PC-9 (cell line): ENCODE measurements around the gene FOXP1. TPM values are rescaled to one million over a fixed set of nuclear protein-coding genes. Genes with fewer than 3 reads are reported as not detected.

Experiments used
- BruUV-seq: library from RNA; stranded (reverse); fragments of 400-500 nt; replicated peaks from 2 replicates; lab custom pipeline; 2021; lab: Mats Ljungman, UMichigan
- CTCF ChIA-PET: fragments of 300-600 bp; sonication (Branson Sonifier 250); formaldehyde crosslinking; loops from one replicate; lab custom pipeline; 2022; ENCODE audit warnings: antibody characterized with exemption; lab: Charles Lee
- POLR2A ChIA-PET: fragments of 300-600 bp; sonication (Branson Sonifier 250); formaldehyde crosslinking; loops from one replicate; lab custom pipeline; 2022; ENCODE audit warnings: antibody characterized with exemption; ENCODE audit not compliant: unreplicated experiment; lab: Charles Lee
- DNase-seq, 2 experiments: peaks; one replicate each; pipeline versions ENCODE4 v3.0.0 to v3.0.0-alpha.2; 2015 to 2022; ENCODE audit warnings: mixed read lengths in 1 of 2
- H2AFZ ChIP-seq: fragments of 200-600 bp; sonication (generic); 2 replicates; pipeline ENCODE4 v1.8.1; 2017; ENCODE audit warnings: antibody characterized with exemption
- H3F3A ChIP-seq: fragments of 200-600 bp; sonication (generic); 2 replicates; pipeline ENCODE4 v1.8.1; 2017; ENCODE audit warnings: antibody characterized with exemption, mild to moderate bottlenecking, low read depth; ENCODE audit not compliant: insufficient read depth
- H3K27ac ChIP-seq: fragments of 200-600 bp; sonication (generic); 2 replicates; pipeline ENCODE4 v1.6.1; 2016; ENCODE audit warnings: mixed run types
- H3K27me3 ChIP-seq: fragments of 200-600 bp; sonication (generic); 2 replicates; pipeline ENCODE4 v1.6.1; 2016; ENCODE audit warnings: low read depth, mixed run types; ENCODE audit not compliant: insufficient read depth
- H3K36me3 ChIP-seq: fragments of 200-600 bp; sonication (generic); 2 replicates; pipeline ENCODE4 v1.6.1; 2016; ENCODE audit warnings: low read depth, mixed run types
- H3K4me1 ChIP-seq: fragments of 200-600 bp; sonication (generic); replicated peaks from 2 replicates; pipeline ENCODE4 v1.6.1; 2016; ENCODE audit warnings: mixed run types; ENCODE audit not compliant: insufficient read depth
- H3K4me2 ChIP-seq: fragments of 200-600 bp; sonication (generic); 2 replicates; pipeline ENCODE4 v1.6.1; 2017; ENCODE audit warnings: mixed run types
- H3K4me3 ChIP-seq: fragments of 200-600 bp; sonication (generic); 2 replicates; pipeline ENCODE4 v1.6.1; 2016; ENCODE audit warnings: mixed run types
- H3K79me2 ChIP-seq: fragments of 200-600 bp; sonication (generic); 2 replicates; pipeline ENCODE4 v1.6.1; 2017; ENCODE audit warnings: low read depth, mixed run types
- H3K9me2 ChIP-seq: fragments of 200-600 bp; sonication (generic); 2 replicates; pipeline ENCODE4 v1.8.1; 2017; ENCODE audit warnings: mild to moderate bottlenecking; ENCODE audit not compliant: insufficient read depth
- H3K9me3 ChIP-seq: fragments of 200-600 bp; sonication (generic); 2 replicates; pipeline ENCODE4 v1.8.1; 2016; ENCODE audit warnings: low read depth; ENCODE audit not compliant: insufficient read depth
- H4K20me1 ChIP-seq: fragments of 200-600 bp; sonication (generic); 2 replicates; pipeline ENCODE4 v1.8.1; 2017; ENCODE audit not compliant: insufficient read depth
- CTCF ChIP-seq: fragments of 200-600 bp; sonication (generic); conservative IDR thresholded peaks from 2 replicates; pipeline ENCODE4 v1.6.1; 2017; ENCODE audit warnings: mixed run types, antibody characterized with exemption, mild to moderate bottlenecking, moderate library complexity
- EZH2 ChIP-seq: fragments of 200-600 bp; sonication (generic); IDR thresholded peaks from 2 replicates; pipeline ENCODE4 v1.8.0; 2017; ENCODE audit warnings: antibody characterized with exemption, low read depth
- intact Hi-C: fragments of 100-400 bp; cut with micrococcal nuclease; formaldehyde crosslinking; loops from one replicate; pipeline ENCODE4 v1.10.0; 2022; ENCODE audit not compliant: unreplicated experiment
- total RNA-seq: library from RNA; stranded (reverse); gene quantifications from 2 replicates; pipeline ENCODE4 v1.2.3, GENCODE V29; 2021

The FOXP1 gene
- total RNA-seq, 1 experiment from 2014 or later: 33.3 TPM

DNA sequence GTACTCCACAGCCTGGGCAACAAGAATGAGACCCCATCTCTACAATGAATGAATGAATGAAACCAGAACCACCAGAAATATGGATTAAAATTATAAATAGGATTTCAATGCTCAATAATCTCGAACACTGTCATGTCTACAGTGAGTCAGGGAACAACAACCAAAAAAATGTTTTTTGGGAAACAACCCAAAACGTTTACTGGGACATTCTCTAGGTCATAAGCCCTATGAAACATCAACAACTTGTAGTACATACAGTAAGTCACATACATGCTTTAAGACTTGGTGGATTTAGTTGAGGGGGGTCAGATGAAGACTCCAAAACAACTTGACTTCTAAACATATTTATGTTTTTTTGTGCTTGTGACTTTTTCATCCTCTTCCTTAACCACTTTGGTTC, 511.2 kb downstream of the FOXP1 start:
- intact Hi-C loops: no loop called here
- no peaks in the 10 kb centered on the region for H3K4me1 ChIP-seq
- H3K27ac ChIP-seq: no peak overlapping the region
- no peak for DNase-seq
- H3K27me3 ChIP-seq: no peaks in the 10 kb centered on the region
- POLR2A ChIA-PET: no interaction called here
- H3K4me2 ChIP-seq: no peak overlapping the region
- no peaks in the 10 kb centered on the region for H3K36me3 ChIP-seq
- TF ChIP-seq EZH2 (no peak), CTCF (no peak)
- no peak overlapping the region for H3K4me3 ChIP-seq
- no TSS peak for BruUV-seq
- H3K9me3 ChIP-seq: no peaks in the 10 kb centered on the region
- H3K9me2 ChIP-seq: no peaks in the 10 kb centered on the region
- no peaks in the 10 kb centered on the region for H4K20me1 ChIP-seq
- H3K79me2 ChIP-seq: no peaks in the 10 kb centered on the region
- CTCF ChIA-PET: no interaction called here
- H2AFZ ChIP-seq: no peak overlapping the region
- H3F3A ChIP-seq: no peaks in the 10 kb centered on the region

GRCh38 chr3:71070497-71071463, 512.7 kb downstream of the FOXP1 start:
- no peak overlapping the region for H3K4me2 ChIP-seq
- no peaks in the 10 kb centered on the region for H3K9me2 ChIP-seq
- no peaks in the 10 kb centered on the region for H3K79me2 ChIP-seq
- TF ChIP-seq EZH2 (no peak), CTCF (no peak)
- H2AFZ ChIP-seq: no peak overlapping the region
- CTCF ChIA-PET: no interaction called here
- no peaks in the 10 kb centered on the region for H4K20me1 ChIP-seq
- H3K27ac ChIP-seq: no peak overlapping the region
- no peak for DNase-seq
- H3K36me3 ChIP-seq: no peaks in the 10 kb centered on the region
- H3K4me3 ChIP-seq: no peak overlapping the region
- H3F3A ChIP-seq: no peaks in the 10 kb centered on the region
- intact Hi-C loops: no loop called here
- H3K9me3 ChIP-seq: no peaks in the 10 kb centered on the region
- BruUV-seq: no TSS peak
- no peaks in the 10 kb centered on the region for H3K27me3 ChIP-seq
- POLR2A ChIA-PET: interaction anchor here (0.6 kb wide), 2 partner anchors 58 to 244 kb away, joined by 3 to 4 read pairs; no protein-coding TSS in a partner anchor
- H3K4me1 ChIP-seq: no peaks in the 10 kb centered on the region

DNA sequence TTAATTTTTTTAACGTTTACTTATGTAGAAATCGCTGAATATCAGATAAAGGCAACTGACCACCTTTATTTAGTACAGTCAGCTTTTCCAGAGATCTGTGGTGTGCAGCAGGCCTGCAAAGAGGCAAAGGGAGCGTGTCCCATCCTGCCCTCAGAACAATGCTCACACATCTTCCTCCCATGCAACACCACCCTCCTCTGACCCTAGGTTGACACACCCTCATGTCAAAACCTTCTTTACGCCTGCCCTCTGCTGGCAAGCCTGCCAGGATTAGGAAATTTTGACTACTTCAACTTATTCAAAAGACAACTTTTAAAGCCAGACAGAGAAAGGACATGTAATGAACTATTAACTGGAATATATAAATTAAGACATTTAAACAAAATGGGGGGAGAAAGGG, 513.7 kb downstream of the FOXP1 start:
- TF ChIP-seq CTCF (peak; percentile 46), EZH2 (no peak)
- H3K4me2 ChIP-seq: no peak overlapping the region
- no peak overlapping the region for H3K27ac ChIP-seq
- no peaks in the 10 kb centered on the region for H3F3A ChIP-seq
- no peaks in the 10 kb centered on the region for H4K20me1 ChIP-seq
- BruUV-seq: no TSS peak
- no peaks in the 10 kb centered on the region for H3K27me3 ChIP-seq
- no peaks in the 10 kb centered on the region for H3K36me3 ChIP-seq
- no peaks in the 10 kb centered on the region for H3K9me3 ChIP-seq
- no peaks in the 10 kb centered on the region for H3K9me2 ChIP-seq
- DNase-seq: peak in 1 of 2 experiments; percentile 20
- H2AFZ ChIP-seq: no peak overlapping the region
- CTCF ChIA-PET: no interaction called here
- H3K79me2 ChIP-seq: no peaks in the 10 kb centered on the region
- H3K4me3 ChIP-seq: no peak overlapping the region
- POLR2A ChIA-PET: no interaction called here
- no peaks in the 10 kb centered on the region for H3K4me1 ChIP-seq
- intact Hi-C loops: loop anchor here (5.0 to 10.0 kb wide), 2 partner anchors 65 to 513 kb away; partner anchors contain the start of gene FOXP1
